ENCODE results near the gene CYTH1. TPM values are rescaled to one million over a fixed set of nuclear protein-coding genes. Genes with fewer than 3 reads are reported as not detected.

CYTH1 gene
- total RNA-seq, 1 donor from 2014 or later = 25.0 TPM

DNA sequence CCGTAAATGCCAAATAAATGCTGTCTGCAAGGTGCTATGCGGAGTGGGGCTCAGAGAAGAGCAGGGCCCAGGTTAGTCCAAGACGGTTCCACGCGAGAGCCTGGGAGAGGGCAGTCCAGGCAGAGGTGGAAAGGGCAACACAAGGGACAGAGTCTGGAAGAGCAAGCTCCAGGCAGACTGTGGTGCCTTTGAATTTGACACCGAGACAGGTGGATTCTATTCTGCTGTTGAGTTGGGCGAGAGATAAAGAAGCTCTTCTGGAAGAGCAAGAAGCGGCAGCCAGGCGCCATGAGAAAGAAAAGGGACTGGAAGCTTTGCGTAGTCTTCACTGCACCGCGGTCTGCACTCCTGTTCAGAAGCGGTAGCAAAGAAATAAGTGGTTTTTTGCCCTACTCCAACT, 55.6 kb downstream of the CYTH1 start:
- no peak for FAIRE-seq

DNA sequence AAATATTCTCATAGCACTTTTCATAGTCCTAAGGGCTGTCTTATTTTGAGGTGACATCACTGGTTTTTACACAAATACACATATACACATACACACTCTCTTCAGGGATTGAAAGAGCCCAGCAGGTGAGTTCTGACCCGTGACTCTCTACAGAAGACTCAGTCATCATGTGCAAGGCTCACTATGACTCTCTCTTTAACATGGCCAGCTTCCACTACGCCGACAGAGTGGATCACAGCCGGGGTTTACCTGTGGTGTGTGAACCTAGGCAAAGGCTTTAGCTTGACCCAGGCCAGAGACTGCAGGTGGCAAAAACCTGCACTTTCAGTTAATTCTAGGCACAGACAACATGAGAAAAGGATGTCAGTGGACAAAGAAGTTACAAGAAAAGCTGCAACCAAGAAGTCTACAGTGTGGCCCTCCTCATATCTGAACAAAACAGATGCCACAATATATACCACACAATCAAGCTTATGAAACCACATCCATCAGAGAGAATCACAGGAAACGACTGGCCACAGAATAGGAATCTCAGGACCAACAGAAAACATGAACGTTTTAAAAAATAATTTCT, 56.5 kb downstream of the CYTH1 start:
- H3K9ac ChIP-seq (ENCODE audit: low read length) = no peak overlapping the region
- Mint-ChIP-seq H3K27me3 (ENCODE audit: low read depth, unreplicated experiment) (no peaks in the 10 kb centered on the region), H3K4me3 (ENCODE audit: unreplicated experiment) (no peak overlapping the region), H3K9me3 (ENCODE audit: unreplicated experiment) (no peaks in the 10 kb centered on the region), H3K27ac (ENCODE audit: unreplicated experiment) (no peak overlapping the region), H3K36me3 (ENCODE audit: low read depth, unreplicated experiment) (peaks cover 3% of the 10 kb centered on the region), H3K4me1 (ENCODE audit: low read depth, unreplicated experiment) (peaks cover 42% of the 10 kb centered on the region)
- no peak overlapping the region for H3K27ac ChIP-seq (ENCODE audit: low read depth, low read length)
- no peak for TF ChIP-seq EZH2 (IDR thresholded peaks at IDR 0.05; ENCODE audit: insufficient read depth, low read length)
- TF ChIP-seq, protein P1, sequence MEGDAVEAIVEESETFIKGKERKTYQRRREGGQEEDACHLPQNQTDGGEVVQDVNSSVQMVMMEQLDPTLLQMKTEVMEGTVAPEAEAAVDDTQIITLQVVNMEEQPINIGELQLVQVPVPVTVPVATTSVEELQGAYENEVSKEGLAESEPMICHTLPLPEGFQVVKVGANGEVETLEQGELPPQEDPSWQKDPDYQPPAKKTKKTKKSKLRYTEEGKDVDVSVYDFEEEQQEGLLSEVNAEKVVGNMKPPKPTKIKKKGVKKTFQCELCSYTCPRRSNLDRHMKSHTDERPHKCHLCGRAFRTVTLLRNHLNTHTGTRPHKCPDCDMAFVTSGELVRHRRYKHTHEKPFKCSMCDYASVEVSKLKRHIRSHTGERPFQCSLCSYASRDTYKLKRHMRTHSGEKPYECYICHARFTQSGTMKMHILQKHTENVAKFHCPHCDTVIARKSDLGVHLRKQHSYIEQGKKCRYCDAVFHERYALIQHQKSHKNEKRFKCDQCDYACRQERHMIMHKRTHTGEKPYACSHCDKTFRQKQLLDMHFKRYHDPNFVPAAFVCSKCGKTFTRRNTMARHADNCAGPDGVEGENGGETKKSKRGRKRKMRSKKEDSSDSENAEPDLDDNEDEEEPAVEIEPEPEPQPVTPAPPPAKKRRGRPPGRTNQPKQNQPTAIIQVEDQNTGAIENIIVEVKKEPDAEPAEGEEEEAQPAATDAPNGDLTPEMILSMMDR (IDR thresholded peaks at IDR 0.05; ENCODE audit: insufficient read depth, low read depth, low read length) = no peak
- H2AFZ ChIP-seq (ENCODE audit: low read depth, low read length) = no peak overlapping the region
- H3K27me3 ChIP-seq (ENCODE audit: insufficient read depth, low read length) = no peaks in the 10 kb centered on the region
- peaks cover 78% of the 10 kb centered on the region for H4K20me1 ChIP-seq (ENCODE audit: insufficient read depth, low read length)
- H3K4me2 ChIP-seq (ENCODE audit: low read length) = no peak overlapping the region
- no peaks in the 10 kb centered on the region for H3K9me3 ChIP-seq (ENCODE audit: insufficient read depth, low read depth, low read length)
- no peaks in the 10 kb centered on the region for H3K36me3 ChIP-seq (ENCODE audit: insufficient read depth, low read length)
- DNase-seq (ENCODE audit: low read depth) (no peak), FAIRE-seq (no peak)
- peaks cover 11% of the 10 kb centered on the region for H3K4me1 ChIP-seq (ENCODE audit: insufficient read depth, low read length)
- peaks cover 57% of the 10 kb centered on the region for H3K79me2 ChIP-seq (ENCODE audit: insufficient read depth, low read length)
- no peak overlapping the region for H3K4me3 ChIP-seq (ENCODE audit: insufficient read depth, low read depth, low read length)

More for the DNA sequence above, 55.6 kb downstream of the CYTH1 start:
- Mint-ChIP-seq H3K4me1 (ENCODE audit: low read depth, unreplicated experiment) (peaks cover 42% of the 10 kb centered on the region), H3K4me3 (ENCODE audit: unreplicated experiment) (no peak overlapping the region), H3K27me3 (ENCODE audit: low read depth, unreplicated experiment) (no peaks in the 10 kb centered on the region), H3K9me3 (ENCODE audit: unreplicated experiment) (no peaks in the 10 kb centered on the region), H3K27ac (ENCODE audit: unreplicated experiment) (no peak overlapping the region), H3K36me3 (ENCODE audit: low read depth, unreplicated experiment) (peaks cover 3% of the 10 kb centered on the region)
- DNase-seq (ENCODE audit: low read depth) = no peak
- no peaks in the 10 kb centered on the region for H3K9me3 ChIP-seq (ENCODE audit: insufficient read depth, low read depth, low read length)
- H2AFZ ChIP-seq (ENCODE audit: low read depth, low read length) = no peak overlapping the region
- H3K4me3 ChIP-seq (ENCODE audit: insufficient read depth, low read depth, low read length) = no peak overlapping the region
- H3K4me2 ChIP-seq (ENCODE audit: low read length) = no peak overlapping the region
- H3K79me2 ChIP-seq (ENCODE audit: insufficient read depth, low read length) = peaks cover 59% of the 10 kb centered on the region
- H3K27ac ChIP-seq (ENCODE audit: low read depth, low read length) = no peak overlapping the region
- H3K36me3 ChIP-seq (ENCODE audit: insufficient read depth, low read length) = no peaks in the 10 kb centered on the region
- peaks cover 74% of the 10 kb centered on the region for H4K20me1 ChIP-seq (ENCODE audit: insufficient read depth, low read length)
- TF ChIP-seq, protein P1 (IDR thresholded peaks at IDR 0.05; ENCODE audit: insufficient read depth, low read depth, low read length) = no peak
- TF ChIP-seq EZH2 (IDR thresholded peaks at IDR 0.05; ENCODE audit: insufficient read depth, low read length) = no peak
- H3K9ac ChIP-seq (ENCODE audit: low read length) = no peak overlapping the region
- no peaks in the 10 kb centered on the region for H3K27me3 ChIP-seq (ENCODE audit: insufficient read depth, low read length)
- peaks cover 11% of the 10 kb centered on the region for H3K4me1 ChIP-seq (ENCODE audit: insufficient read depth, low read length)

DNA sequence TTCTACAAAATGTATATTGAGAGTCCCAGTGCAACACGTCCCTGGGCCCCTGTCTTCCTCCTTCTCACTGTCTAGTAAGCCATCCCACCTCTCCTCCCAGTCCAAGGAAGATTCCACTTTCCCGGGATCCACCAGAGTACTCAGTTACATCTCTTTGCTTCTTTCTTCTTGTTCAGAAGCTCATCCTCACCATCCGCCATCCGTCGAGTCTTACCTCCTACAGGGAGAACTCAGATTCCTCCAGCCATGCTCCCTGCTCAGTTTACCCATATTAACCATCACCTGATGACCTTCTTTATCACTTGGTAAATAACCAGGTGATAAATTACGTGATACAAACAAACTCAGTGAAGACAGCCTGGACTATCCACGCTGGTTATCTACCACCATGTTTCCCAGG, 57.1 kb downstream of the CYTH1 start:
- peaks cover 11% of the 10 kb centered on the region for H3K4me1 ChIP-seq (ENCODE audit: insufficient read depth, low read length)
- H3K4me2 ChIP-seq (ENCODE audit: low read length) = no peak overlapping the region
- no peaks in the 10 kb centered on the region for H3K27me3 ChIP-seq (ENCODE audit: insufficient read depth, low read length)
- no peaks in the 10 kb centered on the region for H3K9me3 ChIP-seq (ENCODE audit: insufficient read depth, low read depth, low read length)
- peaks cover 3% of the 10 kb centered on the region for H3K36me3 Mint-ChIP-seq (ENCODE audit: low read depth, unreplicated experiment)
- no peak overlapping the region for H2AFZ ChIP-seq (ENCODE audit: low read depth, low read length)
- no peak overlapping the region for H3K27ac Mint-ChIP-seq (ENCODE audit: unreplicated experiment)
- no peak overlapping the region for H3K4me3 Mint-ChIP-seq (ENCODE audit: unreplicated experiment)
- peaks cover 80% of the 10 kb centered on the region for H4K20me1 ChIP-seq (ENCODE audit: insufficient read depth, low read length)
- no peak overlapping the region for H3K27ac ChIP-seq (ENCODE audit: low read depth, low read length)
- H3K4me3 ChIP-seq (ENCODE audit: insufficient read depth, low read depth, low read length) = no peak overlapping the region
- no peak overlapping the region for H3K9ac ChIP-seq (ENCODE audit: low read length)
- no peaks in the 10 kb centered on the region for H3K27me3 Mint-ChIP-seq (ENCODE audit: low read depth, unreplicated experiment)
- H3K9me3 Mint-ChIP-seq (ENCODE audit: unreplicated experiment) = no peaks in the 10 kb centered on the region
- DNase-seq (ENCODE audit: low read depth) (no peak), FAIRE-seq (no peak)
- H3K79me2 ChIP-seq (ENCODE audit: insufficient read depth, low read length) = peaks cover 57% of the 10 kb centered on the region
- TF ChIP-seq EZH2 (IDR thresholded peaks at IDR 0.05; ENCODE audit: insufficient read depth, low read length) = no peak
- TF ChIP-seq, protein P1 (IDR thresholded peaks at IDR 0.05; ENCODE audit: insufficient read depth, low read depth, low read length) = no peak
- H3K4me1 Mint-ChIP-seq (ENCODE audit: low read depth, unreplicated experiment) = peaks cover 41% of the 10 kb centered on the region
- H3K36me3 ChIP-seq (ENCODE audit: insufficient read depth, low read length) = no peaks in the 10 kb centered on the region

All from astrocyte (in vitro differentiated cells and primary cell).